GM18520 (cell line): Measurements from ENCODE around the gene NPPA.

Source experiments
- ATAC-seq: cut with Tn5 transposase; IDR thresholded peaks from one replicate; pipeline ENCODE4 v1.9.1; 2021; ENCODE audit not compliant: unreplicated experiment

NPPA gene

DNA sequence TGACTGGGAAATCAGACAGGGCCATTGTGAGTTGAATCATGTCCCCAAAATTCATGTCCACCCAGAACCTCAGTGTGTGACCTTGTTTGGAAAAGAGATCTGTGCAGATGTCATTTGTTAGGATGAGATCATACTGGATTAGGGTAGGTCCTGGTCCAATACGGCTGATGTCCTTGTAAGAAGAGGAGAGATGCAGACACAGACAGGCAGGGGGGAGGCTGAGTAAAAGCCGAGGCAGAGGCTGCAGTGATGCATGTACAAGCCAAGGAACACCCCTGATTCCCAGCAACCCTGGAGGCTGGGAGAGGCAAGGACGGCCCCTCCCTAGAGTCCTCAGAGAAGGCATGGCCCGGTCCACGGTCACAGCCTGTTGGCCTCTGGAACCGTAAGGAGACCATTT is 27.0 kb upstream of the NPPA start:
- ATAC-seq, result no peak

DNA sequence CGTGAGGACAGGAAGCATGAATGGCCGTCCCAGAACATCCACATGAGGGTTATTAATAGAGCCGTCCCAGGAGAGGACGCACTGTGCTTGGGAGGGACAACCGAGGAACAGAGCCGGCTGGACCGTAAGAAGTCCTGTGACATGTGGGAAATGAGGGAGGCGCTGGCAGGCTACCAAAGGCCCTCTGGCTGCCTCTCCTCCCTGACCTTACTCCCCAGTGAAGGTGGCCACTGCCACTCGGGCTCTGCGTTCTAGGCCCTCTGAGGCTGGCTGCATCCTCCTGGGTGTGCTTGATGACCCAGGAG is 26.6 kb upstream of the NPPA start:
- no peak for ATAC-seq

DNA sequence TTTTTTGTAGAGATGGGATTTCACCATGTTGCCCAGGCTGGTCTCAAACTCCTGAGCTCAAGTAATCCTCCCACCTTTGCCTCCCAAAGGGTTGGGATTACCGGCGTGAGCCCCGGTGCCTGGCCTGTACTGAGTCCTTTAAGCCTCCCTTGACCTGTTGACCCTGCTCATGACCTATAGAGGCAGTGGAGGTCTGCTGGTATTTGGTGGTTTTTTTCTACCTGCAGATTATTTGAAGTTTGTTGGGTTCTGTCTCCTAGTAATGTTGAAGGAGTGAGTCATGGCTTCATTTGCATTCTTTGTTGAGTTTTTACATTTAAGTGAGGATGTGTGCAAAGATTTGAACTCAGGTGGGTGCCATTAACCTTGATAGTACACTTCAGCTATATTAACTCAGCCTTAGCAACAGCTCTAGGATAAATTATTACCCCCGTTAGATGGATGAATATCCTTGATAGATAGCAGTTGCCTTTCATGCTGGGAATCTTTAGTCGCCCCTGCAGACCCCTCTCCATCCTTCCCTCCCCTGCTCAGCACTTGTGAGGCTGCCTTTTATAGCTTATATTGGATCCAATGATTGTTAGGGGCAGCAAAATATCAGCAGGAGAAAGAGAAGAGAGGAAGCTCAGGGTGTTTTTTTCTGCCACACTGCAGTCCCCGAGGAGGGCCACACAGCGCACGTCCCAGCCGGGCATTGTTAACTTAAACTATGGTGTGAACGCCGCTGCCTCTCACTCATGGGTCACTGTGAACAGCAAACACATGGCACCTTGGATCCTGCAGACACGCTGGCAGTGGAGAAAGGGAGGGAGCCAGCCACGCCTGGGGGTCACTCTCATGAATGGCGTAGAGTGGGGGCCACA is 26.0 kb upstream of the NPPA start:
- ATAC-seq, result no peak

DNA sequence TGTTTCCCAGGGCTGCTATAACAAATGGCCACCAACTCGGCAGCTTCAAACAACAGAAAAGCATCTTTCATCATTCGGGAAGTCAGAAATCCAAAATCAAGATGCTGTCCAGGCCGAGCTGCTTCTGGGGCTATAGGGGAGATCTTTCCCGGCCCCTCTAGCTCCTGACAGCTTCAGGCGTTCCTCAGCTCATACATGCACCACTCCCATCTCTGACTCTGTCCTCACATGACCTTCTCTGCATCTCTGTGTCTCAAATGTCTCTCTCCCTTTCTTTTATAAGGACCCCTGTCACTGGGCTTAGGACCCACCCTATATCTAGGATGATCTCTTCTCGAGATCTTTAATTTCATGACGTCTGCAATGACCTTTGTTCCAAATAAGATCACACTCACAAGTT is 25.0 kb upstream of the NPPA start:
- ATAC-seq, result no peak

DNA sequence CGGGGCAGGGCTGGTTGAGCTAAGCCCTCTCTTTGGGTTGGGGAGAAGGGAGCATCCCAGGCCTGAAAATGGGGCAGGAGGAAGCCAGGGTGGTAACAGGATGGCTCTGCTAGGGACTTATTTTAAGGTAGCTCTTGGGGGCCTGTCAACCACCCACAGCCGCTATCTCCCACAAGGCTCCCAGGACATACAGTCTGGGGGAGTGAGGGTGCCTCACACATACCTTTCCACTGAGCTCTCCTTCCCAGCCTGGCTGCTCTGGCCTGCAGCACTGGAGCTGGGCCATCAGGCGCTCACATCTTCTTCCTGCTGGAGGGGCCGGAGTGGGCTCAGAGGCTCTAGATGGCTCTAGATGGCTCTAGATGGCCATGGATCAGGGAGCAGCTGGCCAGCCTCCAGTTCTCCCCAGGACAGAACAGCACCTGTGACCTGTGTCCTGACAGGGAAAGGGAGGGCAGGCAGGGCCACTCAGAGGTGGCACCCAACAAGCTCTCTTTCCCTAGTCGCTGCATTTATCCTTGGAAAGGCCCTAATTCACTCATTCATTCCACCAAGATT is 22.1 kb upstream of the NPPA start:
- ATAC-seq, result no peak

DNA sequence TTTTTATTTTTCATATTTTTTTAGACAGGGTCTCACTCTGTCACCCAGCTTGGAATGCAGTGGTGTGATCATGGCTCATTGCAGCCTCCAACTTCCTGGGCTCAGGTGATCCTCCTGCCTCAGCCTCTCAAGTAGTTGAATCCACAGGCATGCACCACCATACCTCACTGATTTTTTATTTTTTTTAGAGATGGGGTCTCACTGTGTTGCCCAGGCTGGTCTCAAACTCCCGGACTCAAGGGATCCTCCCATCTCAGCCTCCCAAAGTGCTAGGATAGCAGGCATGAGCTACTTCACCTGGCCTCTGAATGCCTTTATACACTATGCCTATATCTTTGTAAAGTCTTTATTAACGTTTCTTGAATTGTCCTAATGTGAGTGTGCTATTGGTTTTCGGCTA is 21.5 kb upstream of the NPPA start:
- no peak for ATAC-seq

DNA sequence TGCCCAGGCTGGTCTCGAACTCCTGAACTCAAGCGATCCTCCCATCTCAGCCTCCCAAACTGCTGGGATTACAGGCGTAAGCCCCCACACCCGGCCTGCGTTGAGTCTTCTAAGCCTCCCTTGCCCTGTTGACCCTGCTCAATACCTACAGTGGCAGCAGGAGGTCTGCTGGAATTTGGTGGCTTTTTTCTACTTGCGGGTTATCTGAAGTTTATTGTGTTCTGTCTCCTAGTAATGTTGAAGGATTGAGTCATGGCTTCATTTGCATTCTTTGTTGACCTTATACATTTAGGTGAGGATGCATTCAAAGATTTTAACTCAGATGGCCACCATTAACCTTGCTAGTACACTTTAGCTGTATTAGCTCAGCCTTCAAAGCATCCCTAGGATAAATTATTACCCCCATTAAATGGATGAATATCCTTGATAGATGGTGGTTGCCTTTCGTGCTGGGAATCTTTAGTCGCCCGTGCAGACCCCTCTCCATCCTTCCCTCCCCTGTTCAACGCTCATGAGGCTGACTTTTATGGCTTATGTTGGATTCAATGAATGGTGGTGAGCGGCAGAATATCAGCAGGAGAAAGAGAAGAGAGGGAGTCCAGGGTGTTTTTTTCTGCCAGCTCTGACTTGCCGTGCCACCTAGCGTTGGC is 20.9 kb upstream of the NPPA start:
- ATAC-seq, result no peak

DNA sequence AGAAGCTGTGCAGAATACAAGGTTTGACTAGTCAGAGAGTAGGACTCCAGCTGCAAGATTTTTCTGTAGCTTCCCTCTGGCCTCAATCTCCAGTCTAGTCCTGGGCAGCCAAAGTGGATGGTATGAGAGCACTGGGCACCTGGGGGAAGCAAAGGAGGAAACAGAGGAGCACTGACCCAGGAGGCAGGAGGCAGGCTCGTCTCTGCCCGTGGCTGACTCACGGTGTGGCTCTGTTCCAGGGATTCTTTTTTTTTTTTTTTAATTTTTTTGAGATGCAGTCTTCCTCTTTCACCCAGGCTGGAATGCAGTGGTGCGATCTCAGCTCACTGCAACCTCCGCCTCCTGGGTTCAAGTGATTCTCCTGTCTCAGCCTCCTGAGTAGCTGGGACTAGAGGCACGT is 15.3 kb upstream of the NPPA start:
- ATAC-seq, result no peak

DNA sequence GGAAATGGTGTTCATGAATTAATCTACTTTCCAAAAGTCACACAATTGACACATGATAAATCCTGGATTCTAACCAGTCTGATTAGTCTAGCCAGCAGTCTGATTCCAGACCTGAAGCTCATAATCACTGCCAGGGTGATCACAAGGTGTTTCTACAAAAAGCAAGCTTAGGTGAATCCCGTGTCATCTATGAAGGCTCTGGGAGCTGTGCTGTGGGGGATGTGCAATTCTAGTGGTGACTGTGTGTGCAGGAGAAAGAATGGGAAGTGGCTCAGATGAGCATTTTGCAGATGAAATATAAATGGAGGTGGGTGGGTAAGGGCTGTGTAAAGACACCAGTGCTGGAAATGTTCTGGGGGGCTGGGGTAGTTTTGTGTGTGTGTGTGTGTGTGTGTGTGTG is 13.0 kb upstream of the NPPA start:
- ATAC-seq, result no peak

DNA sequence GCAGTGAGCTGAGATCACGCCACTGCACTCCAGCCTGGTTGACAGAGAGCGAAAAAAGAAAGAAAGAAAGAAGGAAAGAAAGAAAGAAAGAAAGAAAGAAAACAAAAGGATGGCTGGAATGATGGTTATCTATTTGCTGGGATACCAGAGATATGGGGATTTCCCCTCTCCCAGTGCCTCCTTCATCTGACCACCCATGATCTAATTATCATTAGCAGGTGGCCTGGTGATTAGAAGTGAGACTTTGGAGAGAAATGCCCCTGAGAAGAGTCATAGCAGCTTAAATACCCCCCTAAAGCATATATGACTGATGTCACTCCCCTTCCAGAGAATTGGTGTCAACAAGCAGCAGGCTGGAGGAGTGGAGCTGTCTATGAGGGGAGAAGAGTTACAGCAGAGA is 12.5 kb upstream of the NPPA start:
- ATAC-seq, result no peak

DNA sequence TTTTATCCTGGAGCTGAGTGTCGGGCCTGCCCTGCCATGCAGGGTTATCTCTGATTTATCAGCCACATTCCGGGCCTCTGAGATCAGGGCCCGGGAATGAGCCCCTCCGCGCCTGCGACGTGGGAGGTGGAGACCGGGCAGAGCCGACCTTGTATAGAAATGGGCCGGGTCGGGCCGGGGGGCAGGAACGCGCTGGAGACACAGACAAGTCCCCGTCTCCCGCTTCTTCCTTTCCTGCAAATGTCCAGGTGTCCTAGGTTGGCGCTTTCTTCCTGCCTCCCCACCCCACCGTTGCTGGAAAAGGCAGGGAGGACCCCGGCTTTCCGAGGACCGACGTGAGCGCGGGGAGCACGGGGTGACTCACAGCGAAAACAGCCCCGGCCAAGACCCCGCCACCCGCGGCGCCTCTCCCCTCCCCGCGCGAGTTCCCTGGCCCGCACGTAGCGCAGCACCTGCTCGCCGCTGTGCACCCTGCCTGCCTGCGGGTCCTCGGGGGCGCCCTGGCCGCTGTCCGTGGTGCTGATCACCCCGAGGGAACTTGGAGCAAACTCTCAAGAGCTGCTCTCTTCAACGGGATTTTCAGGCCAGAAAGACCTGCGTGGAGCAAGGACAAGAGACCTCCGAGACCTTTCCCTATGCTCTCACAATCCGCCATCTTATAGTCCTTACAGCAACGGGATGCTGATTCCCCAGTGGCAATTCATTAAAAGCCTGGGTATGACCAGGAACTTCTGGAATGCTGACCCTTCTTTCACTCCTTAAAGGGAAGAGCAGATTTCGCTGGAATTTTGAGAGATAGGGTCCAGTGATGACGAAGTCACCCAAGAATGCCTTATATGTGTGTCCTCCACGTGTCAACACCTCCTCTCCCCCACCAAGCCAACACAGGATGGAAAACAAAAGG is 11.6 kb upstream of the NPPA start:
- ATAC-seq, result no peak

DNA sequence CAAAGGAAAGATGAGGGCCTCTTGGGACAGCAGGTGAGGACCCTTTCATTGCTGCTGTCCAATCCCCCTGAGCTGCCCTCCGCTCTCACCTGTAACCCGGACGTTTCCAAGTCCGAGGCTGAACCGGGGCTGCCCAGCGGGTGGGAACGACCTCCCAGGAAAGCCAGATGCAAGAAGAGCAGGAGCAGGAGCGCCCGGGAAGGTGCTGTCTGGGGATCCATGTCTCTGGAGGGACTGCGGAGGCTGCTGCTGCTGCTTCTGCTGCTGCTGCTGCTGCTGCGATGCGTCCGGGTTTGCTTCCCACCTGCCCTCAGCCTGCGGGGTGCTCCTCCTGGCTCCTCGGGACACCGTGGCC is 11.0 kb upstream of the NPPA start, which contains the start of gene NPPB:
NPPB (minus strand) TSS at position 333 of the 355 bp plus-strand sequence; CDS start at position 221, 112 bp downstream.
- ATAC-seq, result no peak

DNA sequence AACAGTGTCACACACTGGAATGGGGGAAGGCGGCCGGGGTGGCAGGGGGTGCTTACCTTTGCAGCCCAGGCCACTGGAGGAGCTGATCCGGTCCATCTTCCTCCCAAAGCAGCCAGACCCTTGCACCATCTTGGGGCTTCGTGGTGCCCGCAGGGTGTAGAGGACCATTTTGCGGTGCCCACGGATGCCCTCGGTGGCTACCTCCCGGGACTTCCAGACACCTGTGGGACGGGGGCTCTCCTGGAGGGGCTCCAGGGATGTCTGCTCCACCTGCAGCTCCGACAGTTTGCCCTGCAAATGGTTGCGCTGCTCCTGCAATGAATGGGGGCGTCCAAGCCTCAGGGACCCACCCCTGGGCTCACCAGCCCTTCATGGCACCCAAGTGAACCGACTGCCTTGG is 10.6 kb upstream of the NPPA start:
- ATAC-seq, result no peak

DNA sequence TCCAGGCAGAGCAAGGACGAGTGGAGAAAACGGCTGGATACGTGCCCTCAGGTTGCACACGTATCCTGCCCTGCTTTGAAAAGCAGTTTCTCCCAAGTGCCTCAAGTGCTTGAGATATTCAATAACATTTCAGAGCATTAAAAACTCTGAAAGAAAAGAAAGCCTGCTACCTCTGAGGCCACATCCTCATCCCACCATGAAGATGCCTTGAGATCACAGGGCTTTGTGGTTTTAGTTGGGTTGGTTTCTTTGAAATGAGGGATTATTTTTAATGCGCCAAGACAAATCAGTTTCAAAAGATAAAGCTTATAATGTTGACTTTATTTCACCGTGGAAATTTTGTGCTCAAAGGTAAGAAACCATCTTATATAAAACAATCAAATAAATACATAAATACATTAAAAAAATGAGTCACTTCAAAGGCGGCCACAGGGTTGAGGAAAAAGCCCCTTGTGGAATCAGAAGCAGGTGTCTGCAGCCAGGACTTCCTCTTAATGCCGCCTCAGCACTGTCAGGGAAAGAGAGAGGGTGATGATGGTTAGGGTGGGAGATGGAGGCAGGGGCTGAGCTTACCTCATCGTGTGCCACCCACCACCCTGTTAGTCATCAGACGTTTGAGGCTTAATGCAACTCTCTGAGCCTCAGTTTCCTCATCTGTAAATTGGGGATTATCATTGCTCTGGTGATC is 9.7 kb upstream of the NPPA start:
- no peak for ATAC-seq

DNA sequence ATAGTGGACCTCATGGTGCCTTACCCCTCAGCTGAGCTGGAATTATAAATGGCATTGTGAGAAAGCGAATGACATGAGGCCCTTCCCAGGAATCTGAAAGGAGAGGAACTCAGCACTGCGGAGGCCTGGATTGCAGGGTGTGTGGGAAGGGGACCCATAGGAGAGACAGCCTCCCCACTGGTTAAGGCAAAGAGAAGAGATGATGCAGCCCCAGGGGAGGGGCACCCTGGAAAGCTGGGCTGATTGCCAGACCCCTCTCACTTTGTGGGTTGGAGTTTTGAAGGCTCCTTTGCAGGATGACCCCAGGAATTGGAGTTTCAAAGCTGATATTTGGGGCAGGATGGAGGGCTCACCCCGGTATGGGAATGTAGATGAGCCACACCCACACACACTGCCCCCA is 9.1 kb upstream of the NPPA start:
- ATAC-seq, result no peak

DNA sequence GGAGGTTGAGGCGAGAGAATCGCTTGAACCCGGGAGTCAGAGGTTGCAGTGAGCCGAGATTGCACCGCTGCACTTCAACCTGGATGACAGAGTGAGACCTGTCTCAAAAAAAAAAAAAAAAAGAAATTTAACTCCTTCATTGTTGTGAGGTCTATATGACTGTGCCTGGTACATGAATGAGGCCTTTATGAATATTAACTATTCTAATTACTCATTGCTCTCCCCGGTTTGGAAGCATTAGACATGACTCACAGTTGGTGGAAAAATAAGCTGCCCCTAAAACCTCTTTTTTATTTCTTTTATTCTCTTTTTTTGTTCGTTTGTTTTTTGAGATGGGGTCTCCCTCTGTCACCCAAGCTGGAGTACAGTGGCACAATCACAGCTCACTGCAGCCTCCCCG is 7.8 kb upstream of the NPPA start:
- no peak for ATAC-seq

DNA sequence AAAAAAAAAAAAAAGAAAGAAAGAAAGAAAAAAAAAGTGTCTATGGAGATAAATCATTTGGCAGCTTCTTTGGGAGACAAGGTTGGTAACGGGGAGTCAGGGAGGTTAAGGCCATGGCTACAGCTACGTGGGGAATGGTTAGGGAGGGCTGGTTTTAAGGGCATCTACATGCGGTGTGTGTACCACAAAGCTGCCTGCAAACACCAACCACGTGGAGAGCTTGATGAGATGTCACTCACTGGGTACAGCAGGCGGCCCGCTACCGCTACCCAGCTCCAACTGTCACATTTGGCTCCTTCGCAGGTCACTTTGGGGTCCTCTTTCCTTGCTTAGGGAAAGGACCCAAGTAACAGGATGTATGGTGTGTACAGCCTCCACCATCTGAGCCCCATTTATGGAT is 6.9 kb upstream of the NPPA start:
- no peak for ATAC-seq

DNA sequence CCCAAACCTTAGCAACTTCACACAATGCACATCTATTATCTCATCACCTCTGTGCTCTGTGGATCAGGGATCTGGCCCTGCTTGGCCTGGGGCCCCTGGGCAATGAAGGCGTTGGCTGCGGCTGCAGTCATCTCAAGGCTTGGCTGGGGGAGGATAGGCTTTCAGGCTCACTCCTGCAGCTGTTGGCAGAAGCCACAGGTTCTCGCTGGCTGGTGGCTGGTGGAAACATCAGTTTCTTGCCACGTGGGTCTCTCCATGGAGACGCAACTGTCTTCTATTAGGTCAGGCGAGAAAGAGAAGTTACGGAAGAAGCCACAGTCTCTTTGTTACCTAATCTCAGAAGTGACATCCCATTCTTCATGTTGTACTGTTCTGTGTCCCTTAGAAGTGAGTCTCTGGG is 3.6 kb upstream of the NPPA start:
- ATAC-seq, result no peak

DNA sequence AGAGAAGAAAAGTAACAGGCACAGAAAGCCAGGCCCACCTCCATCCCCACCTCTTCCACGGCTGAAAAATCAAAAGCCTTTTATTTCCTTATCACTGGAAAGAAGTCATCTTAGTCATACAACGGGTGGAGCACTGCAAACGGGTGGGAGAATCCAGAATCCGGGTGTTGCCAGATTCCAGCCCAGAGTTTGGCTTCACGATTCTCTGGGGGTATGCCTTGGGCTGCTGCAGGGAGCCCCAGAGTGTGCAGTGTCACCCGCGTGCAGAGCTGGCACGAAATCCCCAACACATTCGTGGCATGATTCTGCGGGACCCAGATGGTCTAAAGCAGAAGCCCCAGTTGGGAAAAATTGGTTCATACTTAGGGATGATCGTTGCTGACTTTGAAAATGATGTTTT is 2.6 kb upstream of the NPPA start:
- no peak for ATAC-seq

DNA sequence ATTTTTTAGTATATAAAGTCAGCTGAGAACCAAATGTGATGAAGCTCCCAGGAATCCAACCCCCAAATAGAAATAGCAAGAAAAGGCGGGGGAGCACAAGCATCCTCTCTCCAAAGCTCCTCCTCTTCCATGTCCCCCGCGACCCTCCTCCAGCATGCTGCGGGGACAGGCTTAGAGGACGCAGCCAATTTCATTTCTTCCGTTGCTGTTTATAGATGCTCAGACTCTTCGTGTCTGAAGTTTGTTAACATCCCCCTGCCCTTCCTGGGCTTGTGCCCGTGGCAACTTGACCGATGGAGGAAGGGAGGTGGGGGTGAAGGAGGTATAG is 754 bp upstream of the NPPA start:
- ATAC-seq, result no peak

DNA sequence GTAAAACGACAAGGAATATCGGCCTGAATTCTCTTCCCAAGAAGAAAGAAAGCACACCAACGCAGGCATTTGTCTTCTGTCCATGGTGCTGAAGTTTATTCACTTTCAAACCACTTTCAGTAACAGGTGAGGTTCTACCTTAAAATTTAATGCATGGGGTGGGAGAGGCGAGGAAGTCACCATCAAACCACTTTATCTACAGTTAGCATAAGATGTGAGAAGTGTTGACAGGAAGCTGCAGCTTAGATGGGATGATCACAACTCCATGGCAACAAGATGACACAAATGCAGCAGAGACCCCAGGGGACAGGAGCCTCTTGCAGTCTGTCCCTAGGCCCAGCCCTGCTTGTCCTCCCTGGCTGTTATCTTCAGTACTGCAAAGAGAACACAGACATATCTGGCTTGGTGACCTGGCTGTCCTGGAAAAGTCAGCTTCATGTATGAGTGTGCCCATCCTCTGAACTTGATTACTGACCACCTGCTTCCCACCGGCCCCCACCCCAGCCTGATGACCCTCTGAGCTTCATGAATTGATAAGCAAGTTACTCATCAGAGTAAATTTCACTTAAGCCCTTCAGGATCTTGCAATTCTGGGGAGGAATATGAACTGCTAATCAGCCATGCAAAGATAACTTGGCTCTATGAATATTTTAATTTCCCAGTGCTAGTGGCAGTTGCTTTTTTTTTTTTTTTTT is 1.8 kb downstream of the NPPA start:
- ATAC-seq, result no peak
